Osteocyte (in vitro differentiated cells): ENCODE results near the gene LTK. TPM values are rescaled to one million over a fixed set of nuclear protein-coding genes. Genes with fewer than 3 reads are reported as not detected.

ENCODE experiments used
- DNase-seq: peaks from one replicate; pipeline ENCODE4 v3.0.0; 2021; ENCODE audit warnings: mixed read lengths; ENCODE audit not compliant: unreplicated experiment; ENCODE audit errors: extremely low spot score
- H3K27ac Mint-ChIP-seq: one replicate; pipeline ENCODE4 v1.8.0; 2021; ENCODE audit warnings: mild to moderate bottlenecking, mixed read lengths; ENCODE audit not compliant: unreplicated experiment
- H3K27me3 Mint-ChIP-seq: one replicate; pipeline ENCODE4 v1.8.0; 2021; ENCODE audit warnings: mixed read lengths; ENCODE audit not compliant: unreplicated experiment
- H3K36me3 Mint-ChIP-seq: one replicate; pipeline ENCODE4 v1.8.0; 2021; ENCODE audit warnings: mixed read lengths; ENCODE audit not compliant: unreplicated experiment
- H3K4me1 Mint-ChIP-seq: one replicate; pipeline ENCODE4 v1.8.0; 2021; ENCODE audit warnings: mixed read lengths; ENCODE audit not compliant: unreplicated experiment
- H3K4me3 Mint-ChIP-seq: one replicate; pipeline ENCODE4 v1.8.0; 2021; ENCODE audit warnings: mild to moderate bottlenecking, moderate library complexity, mixed read lengths; ENCODE audit not compliant: unreplicated experiment
- H3K9me3 Mint-ChIP-seq: one replicate; pipeline ENCODE4 v1.8.0; 2021; ENCODE audit warnings: mixed read lengths; ENCODE audit not compliant: unreplicated experiment
- total RNA-seq: library from RNA; stranded (reverse); gene quantifications from 2 replicates; pipeline ENCODE4 v1.2.1, GENCODE V29; 2021
- TF ChIP-seq, protein P1 (sequence below): fragments of 200-600 bp; sonication (generic); IDR thresholded peaks from 2 replicates; pipeline ENCODE4 v1.5.0; 2021; ENCODE audit warnings: antibody characterized with exemption, mild to moderate bottlenecking, moderate library complexity

LTK gene
- total RNA-seq, 1 donor from 2014 or later, result 0.91 TPM

DNA sequence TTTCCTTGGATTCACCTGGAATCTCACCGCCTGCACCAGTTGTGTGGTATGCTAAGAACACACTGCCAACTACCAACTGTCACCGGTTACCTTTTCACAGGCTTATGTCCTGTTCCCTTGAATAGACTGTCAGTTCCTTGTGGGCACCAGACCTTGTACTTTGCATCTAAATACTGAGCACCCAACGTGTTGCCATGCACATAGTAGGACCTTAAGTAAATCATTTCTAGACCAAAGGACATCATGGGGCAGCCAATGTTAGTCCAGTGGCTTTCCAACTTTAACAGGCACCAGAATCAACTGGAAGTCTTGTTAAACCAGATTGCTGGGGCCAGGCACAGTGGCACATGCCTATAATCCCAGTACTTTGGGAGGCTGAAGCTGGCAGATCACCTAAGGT is 31.6 kb upstream of the LTK start:
- peak overlapping the region; percentile 97 for H3K4me3 Mint-ChIP-seq
- H3K27ac Mint-ChIP-seq, result no peak overlapping the region
- TF ChIP-seq, protein P1, sequence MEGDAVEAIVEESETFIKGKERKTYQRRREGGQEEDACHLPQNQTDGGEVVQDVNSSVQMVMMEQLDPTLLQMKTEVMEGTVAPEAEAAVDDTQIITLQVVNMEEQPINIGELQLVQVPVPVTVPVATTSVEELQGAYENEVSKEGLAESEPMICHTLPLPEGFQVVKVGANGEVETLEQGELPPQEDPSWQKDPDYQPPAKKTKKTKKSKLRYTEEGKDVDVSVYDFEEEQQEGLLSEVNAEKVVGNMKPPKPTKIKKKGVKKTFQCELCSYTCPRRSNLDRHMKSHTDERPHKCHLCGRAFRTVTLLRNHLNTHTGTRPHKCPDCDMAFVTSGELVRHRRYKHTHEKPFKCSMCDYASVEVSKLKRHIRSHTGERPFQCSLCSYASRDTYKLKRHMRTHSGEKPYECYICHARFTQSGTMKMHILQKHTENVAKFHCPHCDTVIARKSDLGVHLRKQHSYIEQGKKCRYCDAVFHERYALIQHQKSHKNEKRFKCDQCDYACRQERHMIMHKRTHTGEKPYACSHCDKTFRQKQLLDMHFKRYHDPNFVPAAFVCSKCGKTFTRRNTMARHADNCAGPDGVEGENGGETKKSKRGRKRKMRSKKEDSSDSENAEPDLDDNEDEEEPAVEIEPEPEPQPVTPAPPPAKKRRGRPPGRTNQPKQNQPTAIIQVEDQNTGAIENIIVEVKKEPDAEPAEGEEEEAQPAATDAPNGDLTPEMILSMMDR, result no peak
- peaks cover 7% of the 10 kb centered on the region for H3K4me1 Mint-ChIP-seq
- H3K27me3 Mint-ChIP-seq, result no peaks in the 10 kb centered on the region
- no peaks in the 10 kb centered on the region for H3K36me3 Mint-ChIP-seq
- no peak for DNase-seq
- no peaks in the 10 kb centered on the region for H3K9me3 Mint-ChIP-seq

DNA sequence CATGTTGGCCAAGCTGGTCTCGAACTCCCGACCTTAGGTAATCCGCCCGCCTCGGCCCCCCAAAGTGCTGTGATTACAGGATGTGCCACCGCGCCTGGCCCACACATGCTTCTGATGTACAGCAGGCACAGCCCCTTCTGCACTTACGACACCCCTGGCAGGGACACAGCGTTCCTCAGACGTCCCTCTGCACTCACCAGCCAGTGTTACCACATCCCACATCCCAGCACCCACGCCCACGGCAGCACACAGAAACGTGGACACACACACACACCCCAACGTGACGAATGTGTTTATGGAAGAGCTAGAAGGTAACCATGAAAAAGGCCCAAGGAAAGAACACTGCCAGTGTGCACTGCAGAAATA is 31.0 kb upstream of the LTK start:
- DNase-seq, result no peak
- no peaks in the 10 kb centered on the region for H3K27me3 Mint-ChIP-seq
- H3K9me3 Mint-ChIP-seq, result no peaks in the 10 kb centered on the region
- H3K4me1 Mint-ChIP-seq, result peaks cover 7% of the 10 kb centered on the region
- H3K27ac Mint-ChIP-seq, result no peak overlapping the region
- no peaks in the 10 kb centered on the region for H3K36me3 Mint-ChIP-seq
- TF ChIP-seq, protein P1, result no peak
- H3K4me3 Mint-ChIP-seq, result peak overlapping the region; percentile 97

DNA sequence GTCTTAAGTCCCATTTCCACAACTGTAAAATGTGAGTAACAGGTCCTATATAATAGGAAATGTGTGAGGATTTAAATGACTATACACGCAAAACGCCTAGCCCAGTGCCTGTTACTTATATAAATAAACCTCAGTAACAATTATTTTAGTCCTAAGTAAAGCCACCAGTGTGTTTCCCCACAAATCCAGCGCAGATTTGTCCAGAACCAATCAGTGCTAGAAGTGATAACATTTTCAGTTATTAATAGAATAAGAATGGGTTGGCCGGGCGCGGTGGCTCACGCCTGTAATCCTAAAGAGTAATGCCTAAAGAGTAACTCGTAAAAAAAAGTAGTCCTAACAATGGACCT is 29.9 kb upstream of the LTK start:
- Mint-ChIP-seq H3K4me3 (peak overlapping the region; percentile 97), H3K4me1 (peaks cover 7% of the 10 kb centered on the region), H3K9me3 (no peaks in the 10 kb centered on the region), H3K27me3 (no peaks in the 10 kb centered on the region), H3K27ac (peak overlapping the region; percentile 95), H3K36me3 (no peaks in the 10 kb centered on the region)
- TF ChIP-seq, protein P1, result no peak
- DNase-seq, result no peak

DNA sequence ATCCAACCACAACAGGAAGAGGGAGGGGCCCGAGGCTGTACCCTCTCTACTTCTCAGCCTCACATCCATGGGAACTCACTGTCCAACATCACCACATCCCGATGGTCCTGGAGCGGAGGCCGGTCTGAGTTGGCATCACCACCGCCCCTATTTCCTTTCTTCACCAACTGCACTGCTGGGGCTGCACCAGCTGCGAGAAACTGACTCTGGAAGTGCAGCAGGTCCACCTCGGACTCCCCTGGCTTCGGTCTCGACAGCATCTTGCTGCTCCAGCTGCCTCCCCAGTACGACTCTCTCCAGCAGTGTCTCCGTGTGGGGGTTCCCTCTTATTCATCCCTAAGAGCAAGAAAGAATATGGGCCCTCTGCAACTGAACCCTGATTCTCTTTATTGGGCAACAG is 23.2 kb upstream of the LTK start:
- H3K9me3 Mint-ChIP-seq, result no peaks in the 10 kb centered on the region
- no peaks in the 10 kb centered on the region for H3K27me3 Mint-ChIP-seq
- no peak overlapping the region for H3K4me3 Mint-ChIP-seq
- H3K36me3 Mint-ChIP-seq, result peaks cover 17% of the 10 kb centered on the region
- no peak for DNase-seq
- TF ChIP-seq, protein P1, result no peak
- H3K27ac Mint-ChIP-seq, result no peak overlapping the region
- H3K4me1 Mint-ChIP-seq, result no peaks in the 10 kb centered on the region

DNA sequence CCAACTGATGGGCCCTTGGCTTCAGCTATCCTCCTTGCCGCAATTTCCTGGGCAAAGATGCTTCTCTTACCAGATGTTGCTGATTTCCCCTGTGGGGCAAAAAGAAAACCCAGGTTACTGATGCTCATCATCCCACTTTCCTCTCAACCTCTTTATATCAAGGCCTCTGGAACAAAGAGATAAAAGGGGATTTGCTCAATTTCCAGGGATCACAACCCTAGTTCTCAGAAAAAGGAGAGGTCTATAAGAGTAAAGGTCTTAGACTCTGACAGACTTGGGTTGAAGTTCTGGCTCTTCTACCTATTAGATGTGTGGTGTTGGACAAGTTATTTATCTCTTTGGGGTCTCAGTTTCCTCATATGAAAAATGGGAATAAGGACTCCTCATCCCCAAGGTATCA is 21.9 kb upstream of the LTK start:
- Mint-ChIP-seq H3K4me3 (no peak overlapping the region), H3K36me3 (peaks cover 21% of the 10 kb centered on the region), H3K27me3 (no peaks in the 10 kb centered on the region), H3K4me1 (no peaks in the 10 kb centered on the region), H3K27ac (no peak overlapping the region), H3K9me3 (no peaks in the 10 kb centered on the region)
- DNase-seq, result no peak
- TF ChIP-seq, protein P1, result no peak
